Epidermal melanocyte (primary cell): ENCODE results near the gene ZNF230.

Experiments
- DNase-seq: peaks from one replicate; pipeline ENCODE4 v3.0.0; 2011; ENCODE audit warnings: low spot score; ENCODE audit not compliant: insufficient read length

ZNF230 gene

DNA sequence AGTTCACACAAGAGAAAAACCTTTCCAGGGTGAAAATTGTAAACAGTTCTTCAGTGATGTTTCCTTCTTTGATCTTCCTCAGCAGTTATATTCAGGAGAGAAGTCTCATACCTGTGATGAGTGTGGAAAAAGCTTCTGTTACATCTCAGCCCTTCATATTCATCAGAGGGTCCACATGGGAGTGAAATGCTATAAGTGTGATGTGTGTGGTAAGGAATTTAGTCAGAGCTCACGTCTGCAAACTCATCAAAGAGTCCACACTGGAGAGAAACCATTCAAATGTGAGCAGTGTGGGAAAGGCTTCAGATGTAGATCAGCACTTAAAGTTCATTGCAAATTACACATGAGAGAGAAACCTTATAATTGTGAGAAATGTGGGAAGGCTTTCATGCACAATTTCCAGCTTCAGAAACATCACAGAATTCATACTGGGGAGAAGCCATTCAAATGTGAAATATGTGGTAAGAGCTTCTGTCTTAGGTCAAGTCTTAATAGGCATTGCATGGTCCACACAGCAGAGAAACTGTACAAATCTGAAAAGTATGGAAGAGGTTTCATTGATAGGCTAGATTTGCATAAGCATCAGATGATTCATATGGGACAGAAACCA, 29.3 kb downstream of the ZNF230 start:
- DNase-seq = no peak

DNA sequence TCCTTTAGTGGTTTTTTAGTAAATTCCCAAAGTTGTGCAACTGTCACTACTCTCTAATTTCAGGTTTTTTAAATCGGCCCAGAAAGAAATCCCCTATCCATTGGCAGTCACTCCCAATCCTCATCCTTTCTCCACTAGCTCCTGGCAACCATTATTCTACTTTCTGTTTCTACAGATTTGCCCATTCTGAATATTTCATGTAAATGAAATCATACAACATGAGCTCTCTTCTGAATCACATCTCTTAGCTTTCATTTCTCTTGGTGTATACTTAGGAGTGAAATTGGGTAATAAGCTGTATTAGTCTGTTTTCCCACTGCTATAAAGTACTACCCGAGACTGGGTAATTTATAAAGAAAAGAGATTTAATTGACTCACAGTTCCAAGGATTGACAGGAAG, 39.4 kb downstream of the ZNF230 start:
- DNase-seq = no peak

DNA sequence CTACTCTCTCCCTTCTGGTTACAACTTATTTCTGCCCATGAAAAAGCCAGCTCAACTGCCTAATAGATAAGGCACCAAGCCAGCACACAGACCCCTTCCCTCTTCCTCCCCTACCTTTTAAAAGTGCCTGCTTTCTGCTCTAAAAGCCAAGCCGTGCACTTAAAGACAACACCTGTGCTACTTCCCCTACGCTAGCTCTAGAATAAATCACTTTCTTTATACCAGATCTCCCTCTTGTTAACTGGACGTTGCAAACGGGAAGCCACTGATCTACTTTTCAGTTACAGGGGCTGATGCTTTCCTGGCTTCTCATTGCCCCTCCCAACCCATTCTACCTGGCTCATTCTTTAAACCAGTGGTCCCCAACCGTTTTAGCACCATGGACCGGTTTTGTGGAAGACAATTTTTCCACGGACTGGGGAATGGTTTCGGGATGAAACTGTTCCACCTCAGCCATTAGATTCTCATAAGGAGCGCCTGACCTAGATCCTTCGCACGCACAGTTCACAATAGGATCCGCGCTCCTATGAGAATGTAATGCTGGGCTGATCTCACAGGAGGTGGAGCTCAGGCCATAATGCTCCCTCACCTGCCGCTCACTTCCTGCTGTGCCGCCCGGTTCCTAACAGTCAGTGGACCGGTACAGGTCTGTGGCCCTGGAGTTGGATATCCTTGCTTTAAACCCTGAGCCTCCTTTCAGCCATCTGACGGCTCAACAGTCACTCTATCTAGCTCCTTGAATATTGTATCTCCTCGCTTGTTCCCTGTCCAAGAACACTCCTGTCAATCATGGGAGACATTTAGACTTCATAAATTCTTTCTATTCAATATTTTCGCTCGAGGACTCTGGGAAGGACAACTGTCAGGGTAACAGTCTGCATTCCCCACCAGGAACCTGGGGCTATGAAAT, 48.2 kb downstream of the ZNF230 start:
- no peak for DNase-seq

DNA sequence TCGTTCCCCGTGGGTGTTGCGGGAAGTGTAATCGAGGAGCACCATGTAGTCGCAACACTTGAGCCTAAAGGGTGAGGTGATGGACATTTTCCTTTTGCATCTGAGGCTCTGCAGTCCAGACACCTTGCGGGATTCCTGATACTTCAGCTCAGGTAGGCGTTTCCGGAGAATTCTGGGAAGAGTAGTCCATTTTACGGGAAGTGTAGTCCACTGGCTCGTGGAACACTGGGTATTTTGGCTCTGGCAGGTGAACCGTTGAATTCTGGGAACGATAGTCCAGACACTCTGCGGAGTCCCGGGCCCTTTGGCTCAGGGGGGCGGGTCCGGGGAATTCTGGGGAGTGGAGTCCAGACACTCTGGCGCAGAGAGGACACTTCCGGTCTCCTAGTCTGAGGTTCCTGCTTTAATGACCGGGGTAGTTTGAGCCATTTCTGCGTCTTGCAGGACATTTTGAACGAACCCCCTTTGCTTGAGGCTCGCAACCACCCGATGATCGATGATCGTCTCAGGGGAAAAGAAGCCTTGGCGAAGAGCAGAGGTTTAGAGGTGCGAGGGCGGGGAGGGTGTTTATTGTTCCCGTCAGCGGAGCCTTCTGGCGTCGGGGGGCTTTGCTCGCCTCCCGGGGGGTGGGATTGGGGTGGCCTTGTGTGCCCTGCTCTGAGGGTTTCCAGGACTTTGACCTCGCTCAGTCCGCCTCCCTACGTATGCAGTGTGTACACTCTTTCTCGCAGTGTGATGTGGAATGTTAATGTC, 49.1 kb downstream of the ZNF230 start, which contains the start of gene ZNF223:
TSS of gene ZNF223 (plus strand) at position 387 of the 753 bp plus-strand sequence. CDS start 3,141 bp downstream, outside the sequence.
- DNase-seq = peak; percentile 97

DNA sequence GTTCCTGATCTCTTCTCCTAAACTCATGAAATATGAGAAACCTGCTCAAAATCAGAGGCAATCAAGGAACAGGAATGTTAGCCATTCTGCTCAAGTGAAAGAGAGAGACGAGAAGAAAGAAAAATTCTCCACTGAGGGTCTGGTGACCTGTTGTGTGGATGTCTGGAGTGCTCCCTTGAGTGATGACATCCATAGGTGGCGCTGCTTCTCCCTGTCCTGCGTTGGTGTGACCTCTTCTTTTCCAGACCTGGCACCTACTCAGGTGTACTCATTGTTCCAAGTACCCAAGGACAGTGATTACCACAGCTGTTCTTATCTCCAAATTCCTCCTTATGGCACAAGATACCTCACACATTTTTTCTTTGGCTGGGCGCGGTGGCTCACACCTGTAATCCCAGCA, 53.1 kb downstream of the ZNF230 start:
- no peak for DNase-seq

DNA sequence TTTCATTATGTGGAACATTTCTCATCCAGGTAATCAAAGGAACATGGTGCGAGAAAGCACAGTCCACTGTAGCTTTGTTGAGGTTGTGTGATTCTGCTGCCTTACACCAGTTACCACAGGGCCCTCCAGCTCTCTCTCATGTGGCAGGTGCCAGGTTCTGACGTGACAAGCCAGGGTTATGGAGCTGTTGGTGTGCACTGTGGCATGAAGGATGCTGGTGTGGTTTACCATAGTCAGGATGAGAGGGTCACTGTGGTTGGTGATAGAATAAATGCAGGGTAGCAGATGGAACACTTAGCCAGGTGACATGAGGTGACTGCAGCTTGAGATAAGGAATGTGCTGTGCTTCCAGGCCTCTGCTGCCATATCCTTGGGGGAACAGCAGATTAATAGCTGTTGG, 56.5 kb downstream of the ZNF230 start:
- DNase-seq = no peak

DNA sequence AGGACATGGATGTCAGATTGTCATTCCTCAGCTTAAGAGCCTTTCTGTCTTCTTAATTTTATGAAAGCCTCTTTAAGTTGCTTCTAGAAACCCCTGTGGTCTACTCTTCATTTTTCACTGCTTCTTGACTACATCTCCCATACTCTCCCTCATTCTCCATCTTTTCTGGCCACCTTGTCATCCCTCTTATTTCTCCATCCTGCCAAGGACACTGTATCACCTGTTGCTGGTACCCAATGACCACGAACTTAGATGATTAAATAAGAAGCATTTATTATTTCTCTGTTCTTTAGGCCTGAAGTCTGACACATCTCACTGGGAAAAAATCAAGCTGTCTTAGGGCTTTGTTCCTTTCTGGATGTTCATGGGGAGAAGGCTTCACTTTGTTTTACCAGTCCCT, 58.3 kb downstream of the ZNF230 start:
- DNase-seq = no peak
